Hepatocyte (in vitro differentiated cells): ENCODE results near the gene TFF2.

Source experiments
- EZH2 ChIP-seq: fragments of 200-600 bp; sonication (generic); IDR thresholded peaks from 2 replicates; pipeline ENCODE4 v1.6.1; 2016; ENCODE audit warnings: antibody characterized with exemption, mild to moderate bottlenecking, borderline replicate concordance
- EZH2phosphoT487 ChIP-seq: fragments of 200-600 bp; sonication (generic); IDR thresholded peaks from one replicate; pipeline ENCODE4 v1.6.1; 2018; ENCODE audit warnings: antibody characterized with exemption, mild to moderate bottlenecking, low read depth, moderate library complexity; ENCODE audit not compliant: unreplicated experiment, severe bottlenecking
- TF ChIP-seq, protein P1 (sequence below): fragments of 200-600 bp; sonication (generic); IDR thresholded peaks from 2 replicates; pipeline ENCODE4 v1.5.1; 2016; ENCODE audit warnings: antibody characterized with exemption, mild to moderate bottlenecking; ENCODE audit not compliant: poor library complexity

DNA sequence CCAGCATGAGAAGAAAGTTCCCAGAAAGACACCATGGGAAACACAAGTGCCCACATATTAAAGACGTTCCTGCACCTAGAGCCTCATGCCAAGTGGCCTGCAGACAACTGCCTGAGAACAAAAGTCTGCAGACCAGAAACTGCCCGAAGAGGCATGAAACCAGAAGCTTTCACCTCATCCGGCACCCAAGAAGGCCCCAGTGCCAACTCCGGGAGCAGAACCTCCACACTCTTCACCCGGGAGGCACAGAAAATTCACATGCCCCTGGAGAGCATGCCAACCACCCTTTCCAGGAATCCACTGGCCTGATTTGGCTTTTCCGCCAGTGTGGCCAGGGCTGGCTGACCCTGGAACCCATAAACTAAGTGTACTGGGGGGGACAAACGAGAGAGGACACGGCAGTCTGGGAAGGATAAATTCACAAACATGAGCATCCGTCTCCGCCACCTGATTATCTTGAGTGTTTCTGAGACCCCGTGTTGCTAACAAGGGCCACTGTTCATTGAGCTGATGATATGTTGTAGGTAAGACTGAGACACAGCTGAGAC lies 6.8 kb downstream of the TFF2 start:
- TF ChIP-seq, protein P1, sequence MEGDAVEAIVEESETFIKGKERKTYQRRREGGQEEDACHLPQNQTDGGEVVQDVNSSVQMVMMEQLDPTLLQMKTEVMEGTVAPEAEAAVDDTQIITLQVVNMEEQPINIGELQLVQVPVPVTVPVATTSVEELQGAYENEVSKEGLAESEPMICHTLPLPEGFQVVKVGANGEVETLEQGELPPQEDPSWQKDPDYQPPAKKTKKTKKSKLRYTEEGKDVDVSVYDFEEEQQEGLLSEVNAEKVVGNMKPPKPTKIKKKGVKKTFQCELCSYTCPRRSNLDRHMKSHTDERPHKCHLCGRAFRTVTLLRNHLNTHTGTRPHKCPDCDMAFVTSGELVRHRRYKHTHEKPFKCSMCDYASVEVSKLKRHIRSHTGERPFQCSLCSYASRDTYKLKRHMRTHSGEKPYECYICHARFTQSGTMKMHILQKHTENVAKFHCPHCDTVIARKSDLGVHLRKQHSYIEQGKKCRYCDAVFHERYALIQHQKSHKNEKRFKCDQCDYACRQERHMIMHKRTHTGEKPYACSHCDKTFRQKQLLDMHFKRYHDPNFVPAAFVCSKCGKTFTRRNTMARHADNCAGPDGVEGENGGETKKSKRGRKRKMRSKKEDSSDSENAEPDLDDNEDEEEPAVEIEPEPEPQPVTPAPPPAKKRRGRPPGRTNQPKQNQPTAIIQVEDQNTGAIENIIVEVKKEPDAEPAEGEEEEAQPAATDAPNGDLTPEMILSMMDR, result no peak
- TF ChIP-seq EZH2 (no peak), EZH2phosphoT487 (no peak)
